Measurements from ENCODE around the gene FILIP1L.

- no peak for TF ChIP-seq TEAD4 (IDR thresholded peaks at IDR 0.05)
- TF ChIP-seq FOXM1 (IDR thresholded peaks at IDR 0.05; ENCODE audit: borderline replicate concordance, low read depth), result no peak
- no peak for TF ChIP-seq TCF12 (IDR thresholded peaks at IDR 0.05; ENCODE audit: low read depth)
- TF ChIP-seq CEBPB (IDR thresholded peaks at IDR 0.05), result no peak
- TF ChIP-seq EP300 (IDR thresholded peaks at IDR 0.05; ENCODE audit: borderline replicate concordance), result no peak
Observed at GRCh38 chr3:100060685-100061484, 53.4 kb downstream of the FILIP1L start.
